ENCODE data around the gene SUPT3H.

SUPT3H gene

DNA sequence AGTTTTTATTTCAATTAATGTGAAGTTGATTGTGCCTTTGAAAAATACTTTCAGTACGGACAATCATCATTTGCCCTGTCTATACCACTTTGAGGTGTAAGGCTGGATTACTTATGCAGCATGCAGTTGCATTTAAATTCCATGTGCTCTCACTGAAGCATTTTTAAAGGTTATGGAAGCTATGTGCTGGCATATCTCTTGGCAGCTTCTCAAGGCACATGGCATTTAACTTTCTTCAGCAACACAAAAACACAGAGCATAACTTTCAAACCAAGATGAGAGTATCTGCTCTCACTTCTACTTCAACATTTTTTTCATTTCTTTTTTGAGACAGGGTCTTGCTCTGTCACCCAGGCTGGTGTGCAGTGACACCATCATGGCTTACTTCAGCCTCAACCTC is 410.3 kb downstream of the SUPT3H start:
- H3K4me3 ChIP-seq (ENCODE audit: low read depth, low read length): no peak overlapping the region

DNA sequence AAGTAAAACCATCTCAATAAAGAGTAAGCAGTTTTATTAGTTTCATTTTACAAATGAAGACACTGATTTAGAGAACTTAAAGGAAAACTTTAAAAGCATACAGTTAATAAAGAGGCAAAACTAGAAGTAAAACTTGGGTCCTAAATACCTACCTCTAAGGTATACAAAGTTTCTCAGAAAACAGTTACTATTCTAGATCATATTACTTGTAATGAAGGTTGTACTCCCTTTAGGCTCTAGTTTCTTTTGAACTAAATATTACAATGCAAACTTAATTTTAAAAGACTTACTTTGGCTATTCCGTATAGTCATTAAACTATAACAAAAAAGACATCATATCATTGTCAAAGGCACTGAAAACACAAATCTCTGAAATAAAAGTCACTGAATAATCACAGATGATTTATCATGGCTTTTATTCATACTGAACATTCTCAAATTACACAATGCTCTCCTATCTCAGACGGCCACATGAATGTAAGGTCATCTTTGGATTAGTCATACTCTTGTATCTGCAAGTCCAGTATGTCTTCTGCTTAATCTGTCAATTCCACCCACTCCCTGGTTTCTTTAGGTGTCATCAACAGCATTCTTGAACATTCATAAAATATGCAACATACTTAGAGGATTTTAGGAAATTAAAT is 411.2 kb downstream of the SUPT3H start:
- TF ChIP-seq CTCF (IDR thresholded peaks at IDR 0.05; ENCODE audit: low read depth, low read length): no peak
- H3K4me3 ChIP-seq (ENCODE audit: low read depth, low read length): no peak overlapping the region

More for the DNA sequence above, 410.3 kb downstream of the SUPT3H start:
- no peak for TF ChIP-seq CTCF (IDR thresholded peaks at IDR 0.05; ENCODE audit: low read depth, low read length)

GRCh38 chr6:44965708-44966107 is 412.0 kb downstream of the SUPT3H start:
- no peak for TF ChIP-seq CTCF (IDR thresholded peaks at IDR 0.05; ENCODE audit: low read depth, low read length)

GRCh38 chr6:44960898-44961297 is 416.8 kb downstream of the SUPT3H start:
- H3K4me3 ChIP-seq (ENCODE audit: low read depth, low read length): no peak overlapping the region

More at GRCh38 chr6:44965708-44966107, 412.0 kb downstream of the SUPT3H start:
- H3K4me3 ChIP-seq (ENCODE audit: low read depth, low read length): no peak overlapping the region

GRCh38 chr6:44959651-44960050 is 418.1 kb downstream of the SUPT3H start:
- no peak overlapping the region for H3K4me3 ChIP-seq (ENCODE audit: low read depth, low read length)
- no peak for TF ChIP-seq CTCF (IDR thresholded peaks at IDR 0.05; ENCODE audit: low read depth, low read length)

More at GRCh38 chr6:44960898-44961297, 416.8 kb downstream of the SUPT3H start:
- no peak for TF ChIP-seq CTCF (IDR thresholded peaks at IDR 0.05; ENCODE audit: low read depth, low read length)

DNA sequence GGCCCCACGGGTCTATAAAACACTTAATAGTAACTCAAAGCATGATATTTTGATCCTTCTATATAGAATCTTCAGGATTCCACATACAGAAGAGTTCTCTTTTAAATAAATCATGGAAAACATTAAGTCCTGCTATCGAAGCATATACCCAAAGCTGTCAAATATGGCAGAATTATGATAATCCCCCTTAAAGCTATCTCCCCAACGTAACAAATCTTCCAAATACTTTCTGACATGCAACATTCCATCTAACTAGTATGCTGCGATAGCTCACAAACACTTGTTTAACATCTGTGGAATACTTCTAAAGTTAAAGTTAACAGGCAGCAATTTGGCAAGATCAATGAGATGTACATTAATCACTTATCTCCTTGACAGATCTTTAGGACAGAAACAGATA is 420.6 kb downstream of the SUPT3H start:
- H3K4me3 ChIP-seq (ENCODE audit: low read depth, low read length): no peak overlapping the region
- no peak for TF ChIP-seq CTCF (IDR thresholded peaks at IDR 0.05; ENCODE audit: low read depth, low read length)

- no peak overlapping the region for H3K4me3 ChIP-seq (ENCODE audit: low read depth, low read length)
- no peak for TF ChIP-seq CTCF (IDR thresholded peaks at IDR 0.05; ENCODE audit: low read depth, low read length)
Measured at GRCh38 chr6:44956396-44956795, 421.3 kb downstream of the SUPT3H start.

All from WI38 (cell line).